ENCODE data around the gene PIN4. TPM values are rescaled to one million over a fixed set of nuclear protein-coding genes. Genes with fewer than 3 reads are reported as not detected.

PIN4 gene
- total RNA-seq, 2 donors from 2014 or later, result 7.7 to 8.9 TPM

- no peaks in the 10 kb centered on the region for H3K36me3 ChIP-seq
- no peak for TF ChIP-seq POLR2A (IDR thresholded peaks at IDR 0.05)
- no peak for TF ChIP-seq POLR2AphosphoS5 (IDR thresholded peaks at IDR 0.05)
- TF ChIP-seq CTCF (IDR thresholded peaks at IDR 0.05), result no peak
- H3K4me3 ChIP-seq, result no peak overlapping the region
- DNase-seq (ENCODE audit: low spot score), result no peak
- H3K27ac ChIP-seq, result no peak overlapping the region
- no peaks in the 10 kb centered on the region for H3K9me3 ChIP-seq
- H3K4me1 ChIP-seq (replicated peaks), result no peaks in the 10 kb centered on the region
- intact Hi-C loops (cut with DNase I), result no loop called here
- 90% methylated on average over 8 of the region's 8 CpGs for WGBS
- H3K27me3 ChIP-seq (replicated peaks; ENCODE audit: insufficient read depth), result no peaks in the 10 kb centered on the region
Measured at GRCh38 chrX:72139538-72139937, 42.0 kb upstream of the PIN4 start.

GRCh38 chrX:72141372-72142004 is 40.1 kb upstream of the PIN4 start:
- Histone ChIP-seq H3K36me3 (no peaks in the 10 kb centered on the region), H3K4me3 (no peak overlapping the region), H3K4me1 (replicated peaks) (no peaks in the 10 kb centered on the region), H3K27ac (no peak overlapping the region), H3K27me3 (replicated peaks; ENCODE audit: insufficient read depth) (no peaks in the 10 kb centered on the region), H3K9me3 (no peaks in the 10 kb centered on the region)
- DNase-seq (ENCODE audit: low spot score), result no peak
- intact Hi-C loops (cut with DNase I), result no loop called here
- 78% methylated on average over 4 of the region's 4 CpGs for WGBS
- TF ChIP-seq CTCF (IDR thresholded peaks at IDR 0.05) (no peak), POLR2AphosphoS5 (IDR thresholded peaks at IDR 0.05) (no peak), POLR2A (IDR thresholded peaks at IDR 0.05) (no peak)

GRCh38 chrX:72142094-72142793 is 39.3 kb upstream of the PIN4 start:
- no peak for DNase-seq (ENCODE audit: low spot score)
- H3K27me3 ChIP-seq (replicated peaks; ENCODE audit: insufficient read depth), result no peaks in the 10 kb centered on the region
- no peaks in the 10 kb centered on the region for H3K4me1 ChIP-seq (replicated peaks)
- intact Hi-C loops (cut with DNase I), result no loop called here
- WGBS, result 65% methylated on average over 8 of the region's 8 CpGs
- no peaks in the 10 kb centered on the region for H3K36me3 ChIP-seq
- no peak overlapping the region for H3K4me3 ChIP-seq
- no peaks in the 10 kb centered on the region for H3K9me3 ChIP-seq
- H3K27ac ChIP-seq, result no peak overlapping the region
- no peak for TF ChIP-seq POLR2AphosphoS5 (IDR thresholded peaks at IDR 0.05)
- TF ChIP-seq POLR2A (IDR thresholded peaks at IDR 0.05), result no peak

- no peaks in the 10 kb centered on the region for H3K36me3 ChIP-seq
- intact Hi-C loops (cut with DNase I), result no loop called here
- WGBS, result 65% methylated on average over 11 of the region's 11 CpGs
- H3K27ac ChIP-seq, result no peak overlapping the region
- H3K9me3 ChIP-seq, result no peaks in the 10 kb centered on the region
- H3K4me1 ChIP-seq (replicated peaks), result no peaks in the 10 kb centered on the region
- DNase-seq (ENCODE audit: low spot score), result no peak
- no peak overlapping the region for H3K4me3 ChIP-seq
- H3K27me3 ChIP-seq (replicated peaks; ENCODE audit: insufficient read depth), result no peaks in the 10 kb centered on the region
- no peak for TF ChIP-seq POLR2AphosphoS5 (IDR thresholded peaks at IDR 0.05)
- TF ChIP-seq POLR2A (IDR thresholded peaks at IDR 0.05), result no peak
- no peak for TF ChIP-seq CTCF (IDR thresholded peaks at IDR 0.05)
Measured at GRCh38 chrX:72142794-72143608, 38.6 kb upstream of the PIN4 start.

GRCh38 chrX:72143609-72143907 is 38.0 kb upstream of the PIN4 start:
- no peak for TF ChIP-seq POLR2A (IDR thresholded peaks at IDR 0.05)
- TF ChIP-seq CTCF (IDR thresholded peaks at IDR 0.05), result no peak
- no peak for TF ChIP-seq POLR2AphosphoS5 (IDR thresholded peaks at IDR 0.05)
- no peak for DNase-seq (ENCODE audit: low spot score)
- no peaks in the 10 kb centered on the region for H3K36me3 ChIP-seq
- 68% methylated on average over 2 of the region's 2 CpGs for WGBS
- H3K27ac ChIP-seq, result no peak overlapping the region
- H3K27me3 ChIP-seq (replicated peaks; ENCODE audit: insufficient read depth), result no peaks in the 10 kb centered on the region
- intact Hi-C loops (cut with DNase I), result no loop called here
- H3K4me1 ChIP-seq (replicated peaks), result no peaks in the 10 kb centered on the region
- H3K9me3 ChIP-seq, result no peaks in the 10 kb centered on the region
- H3K4me3 ChIP-seq, result no peak overlapping the region
